DMS114 treated with DMSO at 0.1 percent for 48 hours (cell line): ENCODE data around the gene TIMM13.
"Not testable (repeated sequence)": the region's sequence is repeated elsewhere in the genome, so short reads cannot be mapped to it uniquely, and the experiment has no call there.

ENCODE experiments used
- DNase-seq: peaks from one replicate; lab custom pipeline; 2025; ENCODE audit not compliant: unreplicated experiment; lab: John Stamatoyannopoulos, UW

Gene TIMM13

GRCh38 chr19:2416321-2417097 is 10.9 kb downstream of the TIMM13 start:
- no peak for DNase-seq

DNA sequence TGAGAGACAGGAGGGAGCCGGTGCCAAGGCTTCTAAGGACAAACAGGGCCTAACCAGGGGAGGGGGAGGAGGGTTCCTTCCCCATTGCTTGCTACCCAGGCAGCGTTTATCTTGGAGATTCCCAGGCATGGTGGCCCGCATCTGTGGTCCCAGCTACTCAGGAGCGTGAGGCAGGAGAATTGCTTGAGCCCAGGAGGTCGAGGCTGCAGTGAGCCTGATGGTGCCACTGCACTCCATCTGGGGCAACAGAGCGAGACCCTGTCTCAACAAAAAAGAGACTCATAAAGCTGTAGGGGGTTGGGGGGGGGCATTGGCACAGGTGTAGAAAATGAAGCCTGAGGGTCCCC is 11.4 kb downstream of the TIMM13 start:
- no peak for DNase-seq

GRCh38 chr19:2415281-2415972 is 12.0 kb downstream of the TIMM13 start:
- no peak for DNase-seq

- no peak for DNase-seq
Measured at GRCh38 chr19:2413629-2414028, 13.8 kb downstream of the TIMM13 start.

- no peak for DNase-seq
Measured at GRCh38 chr19:2413159-2413558, 14.2 kb downstream of the TIMM13 start.

GRCh38 chr19:2412449-2412848 is 14.9 kb downstream of the TIMM13 start:
- no peak for DNase-seq

GRCh38 chr19:2411709-2412108 is 15.7 kb downstream of the TIMM13 start:
- DNase-seq = no peak

GRCh38 chr19:2410023-2410422 is 17.4 kb downstream of the TIMM13 start:
- no peak for DNase-seq

- no peak for DNase-seq
Measured at GRCh38 chr19:2409352-2409912, 18.0 kb downstream of the TIMM13 start.

GRCh38 chr19:2408247-2408646 is 19.1 kb downstream of the TIMM13 start:
- no peak for DNase-seq

- no peak for DNase-seq
Measured at GRCh38 chr19:2399582-2399981, 27.8 kb downstream of the TIMM13 start.

DNA sequence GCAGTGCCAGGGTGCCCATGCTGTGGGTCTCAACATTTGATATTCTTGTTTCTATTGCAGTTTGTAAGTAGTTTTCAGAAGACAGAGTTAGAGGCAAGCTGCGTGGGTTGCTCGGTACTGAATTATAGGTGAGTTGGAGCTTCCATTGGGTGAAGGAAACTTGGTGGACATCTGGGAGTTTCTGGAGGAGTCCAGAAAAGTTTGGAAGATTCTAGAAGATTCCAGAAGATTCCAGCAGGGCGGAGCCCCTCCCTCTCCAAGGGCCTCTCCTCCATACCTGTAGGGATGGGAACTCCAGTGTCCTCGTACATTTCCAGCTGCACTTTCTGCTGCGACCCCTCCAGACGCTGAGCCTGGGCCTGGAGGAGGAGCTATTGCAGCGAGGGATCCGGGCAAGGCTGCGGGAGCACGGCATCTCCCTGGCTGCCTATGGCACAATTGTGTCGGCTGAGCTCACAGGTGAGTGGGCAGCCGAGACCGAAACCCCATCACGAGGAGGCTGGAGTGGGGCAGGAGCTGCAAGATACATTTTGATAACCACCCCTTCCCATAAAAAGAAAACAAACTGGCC is 28.6 kb downstream of the TIMM13 start:
- no peak for DNase-seq

GRCh38 chr19:2397173-2397572 is 30.2 kb downstream of the TIMM13 start:
- not testable (repeated sequence) for DNase-seq

DNA sequence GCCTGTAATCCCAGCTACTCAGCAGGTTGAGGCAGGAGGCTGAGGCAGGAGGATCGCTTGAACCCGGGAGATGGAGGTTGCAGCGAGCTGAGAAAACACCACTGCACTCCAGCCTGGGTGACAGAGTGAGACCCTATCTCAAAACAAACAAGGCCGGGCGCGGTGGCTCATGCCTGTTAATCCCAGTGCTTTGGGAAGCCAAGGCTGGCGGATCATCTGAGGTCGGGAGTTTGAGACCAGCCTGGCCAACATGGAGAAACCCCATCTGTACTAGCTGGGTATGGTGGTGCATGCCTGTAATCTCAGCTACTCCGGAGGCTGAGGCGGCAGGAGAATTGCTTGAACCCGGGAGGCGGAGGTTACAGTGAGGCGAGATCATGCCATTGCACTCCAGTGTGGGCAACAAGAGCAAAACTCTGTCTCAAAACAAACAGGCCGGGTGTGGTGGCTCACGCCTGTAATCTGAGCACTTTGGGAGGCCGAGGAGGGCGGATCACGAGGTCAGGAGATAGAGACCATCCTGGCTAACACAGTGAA is 32.0 kb downstream of the TIMM13 start:
- DNase-seq = not testable (repeated sequence)

DNA sequence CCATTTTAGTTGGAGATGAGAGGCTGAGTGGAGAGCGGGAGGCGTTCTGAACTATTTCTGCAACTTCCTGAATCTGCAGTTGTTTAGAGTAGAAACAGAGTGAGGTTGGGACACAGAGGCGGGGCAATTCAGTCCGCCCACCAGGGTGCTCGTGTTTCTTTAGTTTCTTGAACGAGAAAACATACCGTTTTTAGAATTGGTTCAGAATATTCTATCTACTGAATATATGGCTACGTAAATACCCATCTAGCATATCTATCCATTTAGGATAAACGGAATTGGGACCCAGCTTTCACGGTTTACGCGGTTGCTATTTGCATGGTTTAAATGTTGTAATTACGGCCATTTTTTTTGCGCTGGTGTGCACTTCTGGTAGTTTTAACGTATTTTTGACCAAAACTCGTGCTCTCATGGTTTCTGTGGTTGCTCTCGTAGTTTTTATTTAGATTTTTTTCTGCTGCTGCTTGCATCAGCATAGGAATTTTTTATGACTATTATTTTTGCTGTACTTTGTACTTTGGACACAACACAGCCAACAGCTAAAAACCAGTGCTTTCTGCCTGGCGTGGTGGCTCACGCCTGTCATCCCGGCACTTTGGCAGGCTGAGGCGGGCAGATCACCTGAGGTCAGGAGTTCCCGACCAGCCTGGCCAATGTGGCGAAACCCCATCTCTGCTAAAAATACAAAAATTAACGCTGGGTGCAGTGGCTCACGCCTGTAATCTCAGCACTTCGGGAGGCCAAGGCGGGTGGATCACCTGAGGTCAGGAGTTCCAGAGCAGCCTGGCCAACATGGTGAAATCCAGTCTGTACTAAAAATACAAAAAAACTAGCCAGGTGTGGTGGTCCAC is 32.7 kb downstream of the TIMM13 start:
- no peak for DNase-seq

GRCh38 chr19:2394054-2394441 is 33.3 kb downstream of the TIMM13 start:
- DNase-seq = no peak

DNA sequence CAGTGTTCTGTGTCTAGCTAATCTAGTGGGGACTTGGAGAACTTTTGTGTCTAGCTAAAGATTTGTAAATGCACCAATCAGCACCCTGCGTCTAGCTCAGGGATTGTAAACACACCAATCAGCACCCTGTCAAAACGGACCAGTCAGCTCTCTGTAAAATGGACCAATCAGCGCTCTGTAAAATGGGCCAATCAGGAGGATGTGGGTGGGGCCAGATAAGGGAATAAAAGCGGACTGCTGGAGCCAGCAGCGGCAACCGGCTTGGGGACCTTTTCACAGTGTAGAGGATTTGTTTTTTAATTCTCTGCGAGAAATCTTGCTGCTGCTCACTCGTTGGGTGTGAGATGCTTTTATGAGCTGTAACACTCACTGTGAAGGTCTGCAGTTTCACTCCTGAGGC is 34.5 kb downstream of the TIMM13 start:
- DNase-seq = not testable (repeated sequence)

DNA sequence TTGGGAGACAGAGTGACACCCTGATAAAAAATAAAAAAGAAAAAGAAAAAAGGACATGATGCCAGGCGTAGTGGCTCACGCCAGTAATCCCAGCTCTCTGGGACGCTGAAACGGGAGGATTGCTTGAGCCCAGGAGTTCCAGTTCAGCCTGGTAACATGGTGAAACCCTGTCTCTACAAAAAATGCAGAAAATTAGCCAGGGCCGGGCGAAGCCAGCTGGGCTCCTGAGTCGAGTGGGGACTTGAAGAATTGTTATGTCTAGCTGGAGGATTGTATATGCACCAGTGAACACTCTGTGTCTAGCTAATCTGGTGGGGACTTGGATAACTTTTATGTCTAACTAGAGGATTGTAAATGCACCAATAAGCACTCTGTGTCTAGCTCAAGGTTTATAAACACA is 35.0 kb downstream of the TIMM13 start:
- DNase-seq = no peak

GRCh38 chr19:2391118-2391725 is 36.2 kb downstream of the TIMM13 start:
- peak; percentile 22 for DNase-seq

DNA sequence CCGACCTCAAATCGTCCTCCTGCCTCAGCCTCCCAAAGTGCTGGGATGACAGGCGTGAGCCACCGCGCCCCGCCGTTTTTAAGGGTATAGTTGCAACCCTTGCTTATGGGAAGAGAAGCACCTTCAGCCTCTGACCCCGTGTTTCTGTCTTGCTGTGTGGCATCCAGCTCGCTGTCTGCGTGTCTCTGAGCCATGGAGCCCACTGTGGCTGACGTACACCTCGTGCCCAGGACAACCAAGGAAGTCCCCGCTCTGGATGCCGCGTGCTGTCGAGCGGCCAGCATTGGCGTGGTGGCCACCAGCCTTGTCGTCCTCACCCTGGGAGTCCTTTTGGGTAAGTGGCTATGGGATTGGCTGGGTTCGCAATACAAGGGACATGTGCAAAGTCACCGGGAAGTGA is 37.8 kb downstream of the TIMM13 start:
- no peak for DNase-seq
